ENCODE data around the gene MLXIPL.

The MLXIPL gene

GRCh38 chr7:73623798-73624668 lies at the start of gene MLXIPL:
MLXIPL (minus strand) TSS chr7:73624522; CDS start chr7:73624492, 30 bp downstream.
- Histone ChIP-seq H3K4me3 (ENCODE audit: low read depth, low read length) (peak within 1 kb of the TSS; percentile 87), H3K27ac (peak within 1 kb of the TSS; percentile 75), H3K9me3 (ENCODE audit: severe bottlenecking) (peaks cover 2% of the 10 kb centered on the region), H3K27me3 (ENCODE audit: insufficient read depth, low read depth, severe bottlenecking) (no peaks in the 10 kb centered on the region), H3K36me3 (0 out of 2 replicates have a peak, but pooled peaks cover 4% of the 10 kb centered on the region)
- no peak for TF ChIP-seq CTCF (IDR thresholded peaks at IDR 0.05; ENCODE audit: low read depth, low read length)
- DNase-seq, result peak; percentile 94

- DNase-seq, result no peak
- H3K36me3 ChIP-seq, result no peaks in the 10 kb centered on the region
- no peak for TF ChIP-seq CTCF (IDR thresholded peaks at IDR 0.05; ENCODE audit: low read depth, low read length)
- no peak overlapping the region for H3K27ac ChIP-seq
- H3K4me3 ChIP-seq (ENCODE audit: low read depth, low read length), result no peak overlapping the region
- H3K9me3 ChIP-seq (ENCODE audit: severe bottlenecking), result no peaks in the 10 kb centered on the region
- H3K27me3 ChIP-seq (ENCODE audit: insufficient read depth, low read depth, severe bottlenecking), result no peaks in the 10 kb centered on the region
Observed at GRCh38 chr7:73671857-73672445, 47.6 kb upstream of the MLXIPL start.

- no peaks in the 10 kb centered on the region for H3K27me3 ChIP-seq (ENCODE audit: insufficient read depth, low read depth, severe bottlenecking)
- H3K36me3 ChIP-seq, result no peaks in the 10 kb centered on the region
- no peak overlapping the region for H3K27ac ChIP-seq
- H3K4me3 ChIP-seq (ENCODE audit: low read depth, low read length), result no peak overlapping the region
- TF ChIP-seq CTCF (IDR thresholded peaks at IDR 0.05; ENCODE audit: low read depth, low read length), result no peak
- H3K9me3 ChIP-seq (ENCODE audit: severe bottlenecking), result no peaks in the 10 kb centered on the region
- DNase-seq, result no peak
Observed at GRCh38 chr7:73671322-73671661, 47.0 kb upstream of the MLXIPL start.

- TF ChIP-seq CTCF (IDR thresholded peaks at IDR 0.05; ENCODE audit: low read depth, low read length), result no peak
- Histone ChIP-seq H3K27me3 (ENCODE audit: insufficient read depth, low read depth, severe bottlenecking) (no peaks in the 10 kb centered on the region), H3K9me3 (ENCODE audit: severe bottlenecking) (no peaks in the 10 kb centered on the region), H3K27ac (no peak overlapping the region), H3K4me3 (ENCODE audit: low read depth, low read length) (no peak overlapping the region), H3K36me3 (no peaks in the 10 kb centered on the region)
- DNase-seq, result no peak
Observed at GRCh38 chr7:73669858-73670385, 45.6 kb upstream of the MLXIPL start.

- no peak for DNase-seq
- Histone ChIP-seq H3K27me3 (ENCODE audit: insufficient read depth, low read depth, severe bottlenecking) (no peaks in the 10 kb centered on the region), H3K36me3 (no peaks in the 10 kb centered on the region), H3K9me3 (ENCODE audit: severe bottlenecking) (no peaks in the 10 kb centered on the region), H3K4me3 (ENCODE audit: low read depth, low read length) (no peak overlapping the region), H3K27ac (no peak overlapping the region)
- no peak for TF ChIP-seq CTCF (IDR thresholded peaks at IDR 0.05; ENCODE audit: low read depth, low read length)
Observed at GRCh38 chr7:73669288-73669701, 45.0 kb upstream of the MLXIPL start.

Measured in WERI-Rb-1 (cell line).